Fibroblast of villous mesenchyme (primary cell): ENCODE results near the gene CD300LG. TPM values are rescaled to one million over a fixed set of nuclear protein-coding genes. Genes with fewer than 3 reads are reported as not detected.

Experiments
- DNase-seq: peaks from one replicate; pipeline ENCODE4 v3.0.0-alpha.2; 2010; ENCODE audit warnings: low read depth
- H3K4me3 ChIP-seq: 2 replicates; pipeline ENCODE4 v1.5.1; 2011; ENCODE audit warnings: low read depth, mild to moderate bottlenecking, low read length
- CTCF ChIP-seq: IDR thresholded peaks from 2 replicates; pipeline ENCODE4 v1.5.1; 2012; ENCODE audit warnings: low read depth, mild to moderate bottlenecking, low read length; ENCODE audit not compliant: insufficient read depth
- total RNA-seq: library from RNA; depleted of rRNA; stranded (reverse); fragments of >200 nt; gene quantifications from 2 replicates; pipeline ENCODE4 v1.2.3, GENCODE V29; 2012

Gene CD300LG
- total RNA-seq, 1 donor: not detected

DNA sequence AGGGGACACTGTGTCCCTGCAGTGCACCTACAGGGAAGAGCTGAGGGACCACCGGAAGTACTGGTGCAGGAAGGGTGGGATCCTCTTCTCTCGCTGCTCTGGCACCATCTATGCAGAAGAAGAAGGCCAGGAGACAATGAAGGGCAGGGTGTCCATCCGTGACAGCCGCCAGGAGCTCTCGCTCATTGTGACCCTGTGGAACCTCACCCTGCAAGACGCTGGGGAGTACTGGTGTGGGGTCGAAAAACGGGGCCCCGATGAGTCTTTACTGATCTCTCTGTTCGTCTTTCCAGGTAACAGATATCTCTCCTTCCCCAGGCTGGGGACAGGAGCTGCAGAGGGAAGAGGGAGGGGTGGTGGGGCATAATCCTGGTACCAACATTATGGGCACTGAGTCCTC lies 1.6 kb downstream of the CD300LG start:
- no peak overlapping the region for H3K4me3 ChIP-seq
- no peak for TF ChIP-seq CTCF
- DNase-seq: no peak

DNA sequence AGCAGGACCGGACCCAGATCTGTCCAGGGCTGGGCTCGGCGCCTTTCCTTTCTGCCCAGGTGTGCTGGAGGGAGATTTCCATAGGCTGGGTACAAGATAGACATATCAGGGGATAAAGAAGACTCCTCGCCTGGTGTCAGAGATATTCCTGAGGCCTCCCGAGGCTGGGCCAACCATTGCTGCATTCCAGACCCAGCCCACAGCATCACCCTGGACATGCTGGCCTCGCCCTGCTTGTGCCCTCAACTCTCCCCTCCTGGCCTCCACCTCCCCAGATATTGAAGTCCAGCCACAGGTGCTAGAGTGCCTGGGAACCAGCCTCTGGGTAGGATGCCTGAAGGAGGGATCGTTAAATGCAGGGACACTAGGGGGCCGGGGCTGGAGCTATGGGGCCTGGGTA lies 2.1 kb downstream of the CD300LG start:
- DNase-seq: no peak
- no peak for TF ChIP-seq CTCF
- H3K4me3 ChIP-seq: no peak overlapping the region

- TF ChIP-seq CTCF: no peak
- H3K4me3 ChIP-seq: no peak overlapping the region
- DNase-seq: no peak
These were observed 5.6 kb downstream of the CD300LG start for GRCh38 chr17:43852571-43852970.

DNA sequence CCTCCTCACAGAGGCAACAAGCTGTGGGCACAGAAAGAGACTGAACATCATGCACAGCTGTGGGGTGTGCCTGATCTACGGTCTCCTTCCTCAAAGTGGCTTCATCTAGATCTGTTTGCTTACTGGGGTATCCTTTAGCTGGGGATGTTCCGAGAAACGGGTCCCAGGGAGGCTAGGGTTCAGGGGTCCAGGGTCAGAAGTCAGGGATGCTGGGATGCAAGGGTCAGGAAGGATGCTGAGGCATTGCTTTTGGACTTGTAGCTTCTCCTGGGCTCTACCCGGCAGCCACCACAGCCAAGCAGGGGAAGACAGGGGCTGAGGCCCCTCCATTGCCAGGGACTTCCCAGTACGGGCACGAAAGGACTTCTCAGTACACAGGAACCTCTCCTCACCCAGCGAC lies 6.6 kb downstream of the CD300LG start:
- no peak for DNase-seq
- no peak for TF ChIP-seq CTCF

DNA sequence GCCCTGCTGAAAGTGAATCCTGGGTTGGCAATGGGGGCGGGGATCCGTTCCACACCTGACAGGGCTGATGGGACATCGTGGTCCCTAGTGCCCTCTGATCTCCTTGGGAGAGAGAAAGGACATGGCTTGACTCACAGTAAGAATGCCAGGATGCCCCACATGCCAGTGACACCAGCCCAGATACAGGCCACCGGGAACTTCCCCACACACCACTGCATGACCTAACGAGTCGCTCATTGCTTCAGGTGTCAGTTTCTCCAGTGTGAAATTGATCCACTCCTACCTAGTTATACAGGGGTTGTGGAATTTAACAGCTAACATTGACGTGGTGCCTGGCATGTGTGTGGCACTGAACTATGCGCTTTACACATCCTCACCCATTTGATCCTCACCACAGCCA lies 7.5 kb downstream of the CD300LG start:
- no peak for TF ChIP-seq CTCF
- DNase-seq: no peak
- no peak overlapping the region for H3K4me3 ChIP-seq

More for the DNA sequence above, 6.6 kb downstream of the CD300LG start:
- no peak overlapping the region for H3K4me3 ChIP-seq

- TF ChIP-seq CTCF: no peak
- H3K4me3 ChIP-seq: no peak overlapping the region
- no peak for DNase-seq
These were observed 8.1 kb downstream of the CD300LG start for GRCh38 chr17:43855061-43855460.

DNA sequence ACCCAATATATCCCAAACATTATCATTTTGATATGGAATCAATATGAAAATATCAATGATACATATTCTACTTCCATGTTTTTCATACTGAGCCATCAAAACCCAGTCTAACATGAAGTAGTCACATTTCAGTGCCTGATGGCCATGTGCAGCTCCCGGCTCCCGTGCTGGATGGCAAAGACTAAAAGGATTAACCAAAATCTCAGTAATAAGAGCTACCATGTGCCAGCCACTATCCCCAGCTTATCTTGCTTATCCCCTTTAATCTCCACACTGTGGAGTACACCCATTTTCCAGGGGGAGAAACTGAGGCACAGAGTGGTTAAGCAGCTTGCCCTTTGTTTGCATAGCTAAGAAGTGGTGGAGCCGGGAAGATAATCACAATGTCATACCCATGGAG lies 9.2 kb downstream of the CD300LG start:
- TF ChIP-seq CTCF: no peak
- DNase-seq: no peak
- no peak overlapping the region for H3K4me3 ChIP-seq
